Measurements from ENCODE around the gene GRIN2A. TPM values are rescaled to one million over a fixed set of nuclear protein-coding genes. Genes with fewer than 3 reads are reported as not detected.

Gene GRIN2A
- polyA plus RNA-seq, 1 donor (not counting 4 experiments of a cell fraction or from before 2014, with no cell fraction given) = 0.01 TPM

- H3K4me2 ChIP-seq (ENCODE audit: control insufficient read depth, extremely low read depth, insufficient read depth, low read depth, low read length) = no peak overlapping the region
- H3K27me3 ChIP-seq (ENCODE audit: control insufficient read depth, extremely low read depth, insufficient read depth, low read length) = no peaks in the 10 kb centered on the region
- H3K36me3 ChIP-seq (ENCODE audit: control insufficient read depth in 2 of 2, extremely low read depth in 1 of 2, insufficient read depth in 2 of 2, low read length in 2 of 2) = no peaks in the 10 kb centered on the region
- H4K20me1 ChIP-seq (ENCODE audit: control insufficient read depth, extremely low read depth, insufficient read depth, low read length) = no peaks in the 10 kb centered on the region
- H3K9ac ChIP-seq (ENCODE audit: control insufficient read depth, extremely low read depth, insufficient read depth, low read length) = no peak overlapping the region
- dilution Hi-C loops (cut with MboI; ENCODE audit: extremely low pct_ligation_motif_present, low sequenced_read_pairs) = no loop called here
- DNase-seq (ENCODE audit: low read depth, low spot score) = no peak
- FAIRE-seq = no peak
- no peaks in the 10 kb centered on the region for H3K4me1 ChIP-seq (ENCODE audit: control insufficient read depth, extremely low read depth, insufficient read depth, low read length)
- H3K9me1 ChIP-seq (ENCODE audit: control insufficient read depth, extremely low read depth, insufficient read depth, low read length) = no peaks in the 10 kb centered on the region
- H3K9me3 ChIP-seq (ENCODE audit: control insufficient read depth, low read depth, low read length) = no peaks in the 10 kb centered on the region
- H3K27ac ChIP-seq (ENCODE audit: control insufficient read depth, insufficient read depth, low read length) = no peak overlapping the region
- H2AFZ ChIP-seq (ENCODE audit: control insufficient read depth, low read length) = no peak overlapping the region
- TF ChIP-seq CTCF (optimal IDR thresholded peaks at IDR 0.05 in 1 of 3, IDR thresholded peaks at IDR 0.05 in 1 of 3, conservative IDR thresholded peaks at IDR 0.05 in 1 of 3; ENCODE audit: extremely low read depth in 1 of 3, insufficient read depth in 2 of 3, low read length in 3 of 3) (no peak), EZH2 (IDR thresholded peaks at IDR 0.05; ENCODE audit: low read length) (no peak)
- no peak overlapping the region for H3K4me3 ChIP-seq (ENCODE audit: control insufficient read depth in 2 of 3, extremely low read depth in 1 of 3, insufficient read depth in 2 of 3, low read depth in 1 of 3, low read length in 3 of 3)
- H3K79me2 ChIP-seq (ENCODE audit: control insufficient read depth, insufficient read depth, low read length) = no peaks in the 10 kb centered on the region
Measured at GRCh38 chr16:10151718-10152117, 30.5 kb downstream of the GRIN2A start.

- no peaks in the 10 kb centered on the region for H3K9me1 ChIP-seq (ENCODE audit: control insufficient read depth, extremely low read depth, insufficient read depth, low read length)
- TF ChIP-seq EZH2 (IDR thresholded peaks at IDR 0.05; ENCODE audit: low read length) (no peak), CTCF (optimal IDR thresholded peaks at IDR 0.05 in 1 of 3, IDR thresholded peaks at IDR 0.05 in 1 of 3, conservative IDR thresholded peaks at IDR 0.05 in 1 of 3; ENCODE audit: extremely low read depth in 1 of 3, insufficient read depth in 2 of 3, low read length in 3 of 3) (no peak)
- no peaks in the 10 kb centered on the region for H3K79me2 ChIP-seq (ENCODE audit: control insufficient read depth, insufficient read depth, low read length)
- H3K36me3 ChIP-seq (ENCODE audit: control insufficient read depth in 2 of 2, extremely low read depth in 1 of 2, insufficient read depth in 2 of 2, low read length in 2 of 2) = no peaks in the 10 kb centered on the region
- no peaks in the 10 kb centered on the region for H3K4me1 ChIP-seq (ENCODE audit: control insufficient read depth, extremely low read depth, insufficient read depth, low read length)
- H3K4me2 ChIP-seq (ENCODE audit: control insufficient read depth, extremely low read depth, insufficient read depth, low read depth, low read length) = no peak overlapping the region
- no peaks in the 10 kb centered on the region for H3K27me3 ChIP-seq (ENCODE audit: control insufficient read depth, extremely low read depth, insufficient read depth, low read length)
- dilution Hi-C loops (cut with MboI; ENCODE audit: extremely low pct_ligation_motif_present, low sequenced_read_pairs) = no loop called here
- H3K9ac ChIP-seq (ENCODE audit: control insufficient read depth, extremely low read depth, insufficient read depth, low read length) = no peak overlapping the region
- no peak for DNase-seq (ENCODE audit: low read depth, low spot score)
- H3K4me3 ChIP-seq (ENCODE audit: control insufficient read depth in 2 of 3, extremely low read depth in 1 of 3, insufficient read depth in 2 of 3, low read depth in 1 of 3, low read length in 3 of 3) = no peak overlapping the region
- H2AFZ ChIP-seq (ENCODE audit: control insufficient read depth, low read length) = no peak overlapping the region
- H3K9me3 ChIP-seq (ENCODE audit: control insufficient read depth, low read depth, low read length) = no peaks in the 10 kb centered on the region
- no peak overlapping the region for H3K27ac ChIP-seq (ENCODE audit: control insufficient read depth, insufficient read depth, low read length)
- no peaks in the 10 kb centered on the region for H4K20me1 ChIP-seq (ENCODE audit: control insufficient read depth, extremely low read depth, insufficient read depth, low read length)
- no peak for FAIRE-seq
Measured at GRCh38 chr16:10150906-10151305, 31.3 kb downstream of the GRIN2A start.

Data from keratinocyte (primary cell).